Raji (cell line): Measurements from ENCODE around the gene ASAP2.

Experiments
- POLR2A ChIP-seq: IDR thresholded peaks from 2 replicates; pipeline ENCODE4 v1.6.1; 2011; ENCODE audit warnings: low read depth, low read length, control low read depth; ENCODE audit not compliant: insufficient read depth

The ASAP2 gene

GRCh38 chr2:9279426-9279825 lies 72.8 kb downstream of the ASAP2 start:
- no peak for TF ChIP-seq POLR2A

- TF ChIP-seq POLR2A, result no peak
These were observed 73.6 kb downstream of the ASAP2 start for GRCh38 chr2:9280224-9280623.

GRCh38 chr2:9281145-9281544 lies 74.5 kb downstream of the ASAP2 start:
- no peak for TF ChIP-seq POLR2A

GRCh38 chr2:9282128-9283112 lies 75.8 kb downstream of the ASAP2 start:
- no peak for TF ChIP-seq POLR2A

GRCh38 chr2:9284521-9285297 lies 78.1 kb downstream of the ASAP2 start:
- no peak for TF ChIP-seq POLR2A

- TF ChIP-seq POLR2A, result no peak
These were observed 78.8 kb downstream of the ASAP2 start for GRCh38 chr2:9285385-9285920.

GRCh38 chr2:9285921-9286320 lies 79.3 kb downstream of the ASAP2 start:
- no peak for TF ChIP-seq POLR2A

GRCh38 chr2:9286554-9287399 lies 80.2 kb downstream of the ASAP2 start:
- no peak for TF ChIP-seq POLR2A

GRCh38 chr2:9287400-9288045 lies 80.9 kb downstream of the ASAP2 start:
- no peak for TF ChIP-seq POLR2A

GRCh38 chr2:9288233-9288632 lies 81.6 kb downstream of the ASAP2 start:
- TF ChIP-seq POLR2A, result no peak

GRCh38 chr2:9288681-9289338 lies 82.2 kb downstream of the ASAP2 start:
- TF ChIP-seq POLR2A, result no peak

- TF ChIP-seq POLR2A, result no peak
These were observed 84.7 kb downstream of the ASAP2 start for GRCh38 chr2:9291331-9291730.

GRCh38 chr2:9291866-9292265 lies 85.3 kb downstream of the ASAP2 start:
- no peak for TF ChIP-seq POLR2A

- no peak for TF ChIP-seq POLR2A
These were observed 85.8 kb downstream of the ASAP2 start for GRCh38 chr2:9292426-9292825.
